ENCODE measurements around the gene FBLN1.

Gene FBLN1

DNA sequence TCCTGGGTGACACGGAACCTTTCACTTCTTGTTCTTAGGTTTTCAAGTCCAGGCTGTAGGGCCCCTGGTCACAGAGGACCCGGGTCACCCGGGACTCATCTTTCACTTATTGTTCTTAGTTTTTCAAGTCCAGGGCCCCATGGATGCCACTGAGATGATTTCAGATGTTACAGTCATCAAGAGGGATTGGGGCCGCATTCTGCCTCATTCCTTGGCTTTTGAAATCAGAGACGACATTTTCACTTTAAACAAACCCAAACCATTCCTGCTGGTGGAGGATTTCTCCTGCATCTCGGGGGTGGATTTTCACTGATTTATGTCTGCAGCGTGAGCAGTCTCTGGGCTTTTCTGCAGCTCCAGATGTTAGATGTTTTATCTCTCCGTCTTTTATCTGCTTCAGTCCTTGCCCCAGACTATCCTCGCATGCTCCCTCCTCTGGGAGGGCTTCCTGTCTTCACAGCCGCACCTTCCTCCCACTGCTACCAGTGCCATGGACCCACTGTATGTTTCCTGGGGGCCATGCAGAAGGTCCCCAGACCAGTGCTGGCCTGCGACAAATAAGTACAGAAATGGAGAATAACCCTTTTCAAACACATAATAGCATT is 27.4 kb downstream of the FBLN1 start:
- no peaks in the 10 kb centered on the region for H3K36me3 ChIP-seq
- H3K27ac ChIP-seq = no peak overlapping the region
- no peak for TF ChIP-seq CTCF (IDR thresholded peaks at IDR 0.05)
- H3K4me1 ChIP-seq (ENCODE audit: control insufficient read depth in 1 of 2, insufficient read depth in 1 of 2, low read depth in 1 of 2, low read length in 1 of 2) = no peaks in the 10 kb centered on the region
- H3K4me3 ChIP-seq (ENCODE audit: low read depth in 1 of 2, low read length in 1 of 2) = no peak overlapping the region
- no peaks in the 10 kb centered on the region for H3K27me3 ChIP-seq
- H3K9me3 ChIP-seq = no peaks in the 10 kb centered on the region

DNA sequence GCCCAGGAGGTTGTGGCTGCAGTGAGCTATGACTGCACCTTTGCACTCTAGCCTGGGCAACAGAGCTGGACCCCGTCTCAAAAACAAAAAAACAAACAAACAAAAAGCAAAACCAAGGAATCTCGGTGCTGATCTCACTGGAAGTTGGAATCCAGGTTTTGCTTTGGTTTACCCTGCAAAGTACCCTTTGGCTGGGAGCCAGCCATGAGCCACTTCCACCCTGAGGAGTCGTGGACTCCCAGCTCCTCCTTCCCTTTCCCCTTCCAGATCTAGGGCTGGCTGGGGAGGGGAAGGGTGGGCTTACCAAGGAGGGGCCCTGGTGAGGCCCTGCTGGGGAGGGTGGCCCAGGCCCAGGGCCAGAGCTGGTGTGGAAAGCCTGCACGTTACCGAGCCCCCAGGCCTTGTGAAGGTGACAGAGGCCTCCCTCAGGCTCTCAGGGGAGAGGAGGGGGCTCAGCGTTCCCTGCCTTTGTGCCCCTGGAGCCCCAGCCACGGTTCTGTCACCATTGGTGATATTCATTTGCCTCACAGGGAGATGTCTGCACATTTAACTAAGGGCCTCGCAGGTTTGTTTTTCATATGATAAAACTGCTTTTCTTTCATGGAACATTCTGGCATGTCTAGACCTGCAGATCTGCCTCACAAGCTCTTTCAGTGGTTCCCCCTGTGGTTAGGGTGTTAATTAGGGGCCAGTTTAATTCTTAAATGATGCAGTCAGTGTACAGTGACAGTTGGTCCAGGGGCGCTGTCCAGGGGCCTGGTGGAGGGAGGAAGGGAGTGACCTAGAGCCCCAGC is 29.0 kb downstream of the FBLN1 start:
- H3K27me3 ChIP-seq = no peaks in the 10 kb centered on the region
- TF ChIP-seq CTCF (IDR thresholded peaks at IDR 0.05) = no peak
- no peak overlapping the region for H3K27ac ChIP-seq
- H3K36me3 ChIP-seq = no peaks in the 10 kb centered on the region
- no peaks in the 10 kb centered on the region for H3K4me1 ChIP-seq (ENCODE audit: control insufficient read depth in 1 of 2, insufficient read depth in 1 of 2, low read depth in 1 of 2, low read length in 1 of 2)
- no peak overlapping the region for H3K4me3 ChIP-seq (ENCODE audit: low read depth in 1 of 2, low read length in 1 of 2)
- H3K9me3 ChIP-seq = no peaks in the 10 kb centered on the region

DNA sequence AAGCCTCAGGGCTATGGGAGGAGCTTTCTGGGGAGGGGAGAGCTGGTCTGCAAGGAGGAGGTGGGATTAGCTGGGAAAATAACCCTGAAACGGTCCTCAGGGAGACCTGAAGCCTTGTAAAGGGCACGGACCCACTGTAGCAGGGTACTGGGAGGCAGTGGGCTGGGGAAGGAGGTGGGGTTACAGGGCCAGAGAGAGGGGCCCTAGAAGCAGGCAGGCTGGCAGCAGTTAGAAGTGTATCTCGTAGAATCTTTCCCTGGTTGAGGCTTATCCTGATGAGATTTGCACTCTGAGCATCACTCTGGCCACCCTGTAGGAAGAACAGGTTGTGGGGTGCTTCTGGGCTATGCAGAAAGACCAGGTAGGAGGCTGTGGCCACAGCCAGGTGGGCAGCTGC is 29.6 kb downstream of the FBLN1 start:
- Histone ChIP-seq H3K36me3 (no peaks in the 10 kb centered on the region), H3K9me3 (no peaks in the 10 kb centered on the region), H3K27ac (no peak overlapping the region), H3K4me1 (ENCODE audit: control insufficient read depth in 1 of 2, insufficient read depth in 1 of 2, low read depth in 1 of 2, low read length in 1 of 2) (no peaks in the 10 kb centered on the region), H3K4me3 (ENCODE audit: low read depth in 1 of 2, low read length in 1 of 2) (no peak overlapping the region), H3K27me3 (no peaks in the 10 kb centered on the region)
- no peak for TF ChIP-seq CTCF (IDR thresholded peaks at IDR 0.05)

GRCh38 chr22:45533703-45534102 is 31.0 kb downstream of the FBLN1 start:
- Histone ChIP-seq H3K9me3 (no peaks in the 10 kb centered on the region), H3K27ac (no peak overlapping the region), H3K36me3 (no peaks in the 10 kb centered on the region), H3K4me3 (ENCODE audit: low read depth in 1 of 2, low read length in 1 of 2) (no peak overlapping the region), H3K4me1 (ENCODE audit: control insufficient read depth in 1 of 2, insufficient read depth in 1 of 2, low read depth in 1 of 2, low read length in 1 of 2) (no peaks in the 10 kb centered on the region), H3K27me3 (no peaks in the 10 kb centered on the region)
- no peak for TF ChIP-seq CTCF (IDR thresholded peaks at IDR 0.05)

- H3K4me1 ChIP-seq (ENCODE audit: control insufficient read depth in 1 of 2, insufficient read depth in 1 of 2, low read depth in 1 of 2, low read length in 1 of 2) = no peaks in the 10 kb centered on the region
Measured at GRCh38 chr22:45534339-45535192, 31.9 kb downstream of the FBLN1 start.

More at GRCh38 chr22:45534339-45535192, 31.9 kb downstream of the FBLN1 start:
- Histone ChIP-seq H3K36me3 (no peaks in the 10 kb centered on the region), H3K27ac (no peak overlapping the region), H3K4me3 (ENCODE audit: low read depth in 1 of 2, low read length in 1 of 2) (no peak overlapping the region), H3K9me3 (no peaks in the 10 kb centered on the region), H3K27me3 (peaks cover 5% of the 10 kb centered on the region)
- no peak for TF ChIP-seq CTCF (IDR thresholded peaks at IDR 0.05)

Measured in neutrophil (primary cell).